GM12878 (cell line): ENCODE measurements around the gene CDCP2. TPM values are rescaled to one million over a fixed set of nuclear protein-coding genes. Genes with fewer than 3 reads are reported as not detected.

Experiments used
- ATAC-seq: fragments of 200-7000 bp; cut with Tn5 transposase; 3 replicates; pipeline ENCODE4 v1.9.1; 2020; ENCODE audit warnings: mild to moderate bottlenecking, moderate library complexity
- BruUV-seq: library from RNA; stranded (reverse); fragments of 400-500 nt; replicated peaks from 2 replicates; lab custom pipeline; 2021; lab: Mats Ljungman, UMichigan
- CTCF ChIA-PET: fragments of 300-600 bp; sonication (Branson Sonifier 250); formaldehyde crosslinking; extraction: SDS; loops from one replicate; lab custom pipeline; 2021; ENCODE audit warnings: inconsistent platforms; lab: Yijun Ruan, JAX
- POLR2A ChIA-PET: fragments of 350-600 bp; formaldehyde crosslinking; extraction: SDS; loops from one replicate; lab custom pipeline; 2021; ENCODE audit warnings: inconsistent platforms; lab: Charles Lee
- RAD21 ChIA-PET: fragments of 300-600 bp; sonication (Branson Sonifier 250); formaldehyde crosslinking; loops from one replicate; lab custom pipeline; 2023; ENCODE audit warnings: antibody characterized with exemption; ENCODE audit not compliant: unreplicated experiment; lab: Charles Lee
- SMC1A ChIA-PET: fragments of 300-600 bp; sonication (Branson Sonifier 250); formaldehyde crosslinking; loops from one replicate; lab custom pipeline; 2023; ENCODE audit not compliant: unreplicated experiment, uncharacterized antibody; lab: Charles Lee
- DNase-seq: peaks from one replicate; pipeline ENCODE4 v3.0.0-alpha.2; 2011; ENCODE audit warnings: low read depth, low spot score
- FAIRE-seq: peaks from 3 replicates; lab custom pipeline; 2011; peaks lifted over from hg19 to GRCh38; lab: Jason Lieb, UNC
- H2AFZ ChIP-seq: 2 replicates; pipeline ENCODE4 v1.6.0; 2011; ENCODE audit warnings: low read depth, low read length, control low read depth; ENCODE audit not compliant: control insufficient read depth
- H3K27ac ChIP-seq: 2 replicates; pipeline ENCODE4 v1.5.1; 2011; ENCODE audit warnings: control low read depth; ENCODE audit not compliant: control insufficient read depth, insufficient read depth
- H3K27me3 ChIP-seq, 2 experiments: replicated peaks in 1 of 2; 2 replicates each; pipeline versions ENCODE4 v1.6.0 to v1.6.1; 2011; ENCODE audit warnings: low read length in 1 of 2; ENCODE audit not compliant: control insufficient read depth in 2 of 2, insufficient read depth in 2 of 2
- H3K36me3 ChIP-seq, 2 experiments: 2 replicates each; pipeline ENCODE4 v1.5.1; 2011; ENCODE audit warnings: low read length in 1 of 2; ENCODE audit not compliant: control insufficient read depth in 2 of 2, insufficient read depth in 2 of 2
- H3K4me1 ChIP-seq: 2 replicates; pipeline ENCODE4 v1.6.1; 2011; ENCODE audit warnings: mild to moderate bottlenecking, low read length, moderate library complexity, mixed read lengths; ENCODE audit not compliant: control insufficient read depth, insufficient read depth
- H3K4me2 ChIP-seq: 2 replicates; pipeline ENCODE4 v1.6.0; 2011; ENCODE audit warnings: control low read depth; ENCODE audit not compliant: control insufficient read depth, insufficient read depth
- H3K4me3 ChIP-seq: fragments of 200-600 bp; sonication (generic); 2 replicates; pipeline ENCODE4 v1.5.1; 2016
- H3K79me2 ChIP-seq: 2 replicates; pipeline ENCODE4 v1.6.0; 2011; ENCODE audit warnings: low read length; ENCODE audit not compliant: control insufficient read depth, insufficient read depth
- H3K9ac ChIP-seq: 2 replicates; pipeline ENCODE4 v1.8.0; 2011; ENCODE audit warnings: low read length, control low read depth, mixed read lengths; ENCODE audit not compliant: control insufficient read depth, insufficient read depth
- H3K9me3 ChIP-seq: replicated peaks from 3 replicates; pipeline ENCODE4 v1.5.1; 2011; ENCODE audit warnings: mild to moderate bottlenecking, low read length; ENCODE audit not compliant: control insufficient read depth, insufficient read depth
- H4K20me1 ChIP-seq: 2 replicates; pipeline ENCODE4 v1.6.0; 2011; ENCODE audit not compliant: control insufficient read depth, insufficient read depth
- FOS ChIP-seq: IDR thresholded peaks from 3 replicates; pipeline ENCODE4 v1.6.1; 2011; ENCODE audit warnings: borderline replicate concordance; ENCODE audit not compliant: insufficient read length; ENCODE audit errors: extremely low read depth
- HDGF ChIP-seq: fragments of 450-650 bp; IDR thresholded peaks from 2 replicates; pipeline ENCODE4 v1.6.1; 2016; ENCODE audit warnings: antibody characterized with exemption
- JUND ChIP-seq: IDR thresholded peaks from 2 replicates; pipeline ENCODE4 v1.6.1; 2012; ENCODE audit warnings: low read depth, mild to moderate bottlenecking, low read length, improper control_type of control experiment, moderate library complexity
- SMC3 ChIP-seq: IDR thresholded peaks from 2 replicates; pipeline ENCODE4 v1.6.1; 2011; ENCODE audit warnings: low read length, improper control_type of control experiment, borderline replicate concordance
- SUZ12 ChIP-seq: fragments of 200-600 bp; sonication (generic); IDR thresholded peaks from one replicate; pipeline ENCODE4 v1.6.1; 2018; ENCODE audit warnings: antibody characterized with exemption, mild to moderate bottlenecking; ENCODE audit not compliant: unreplicated experiment
- TBL1XR1 ChIP-seq: IDR thresholded peaks from 2 replicates; pipeline ENCODE4 v1.6.1; 2012; ENCODE audit warnings: low read depth, low read length, improper control_type of control experiment
- YY1 ChIP-seq: IDR thresholded peaks from 2 replicates; pipeline ENCODE4 v1.6.1; 2011; ENCODE audit warnings: low read depth, mild to moderate bottlenecking, low read length
- WGBS: methylation state at CpG from one replicate; pipeline ENCODE4 v1.1.6; 2016; ENCODE audit warnings: low lambda C conversion rate; ENCODE audit not compliant: insufficient replicate concordance, insufficient coverage; ENCODE audit errors: missing lambda C conversion rate; 5-methylcytosine and 5-hydroxymethylcytosine counted together
- in situ Hi-C: fragments of 300-500 bp; cut with MboI; formaldehyde crosslinking; loops from 9 replicates; pipeline ENCODE4 v1.14.3; 2018; ENCODE audit warnings: mixed read lengths
- intact Hi-C: fragments of 100-400 bp; cut with micrococcal nuclease; formaldehyde crosslinking; loops from one replicate; pipeline ENCODE4 v1.14.2; 2022; ENCODE audit not compliant: unreplicated experiment
- polyA plus RNA-seq, 11 experiments: library from polyadenylated mRNA; depleted of rRNA in 4 of 11; unstranded in 6 of 11; stranded (reverse) in 5 of 11; fragments of >200 nt; fragmentation: Nextera tagmentation in 4 of 11; fragmentation: Illumina TruSeq in 1 of 11; extraction: Ambion mirVana in 4 of 11; extraction: Trizol in 1 of 11; gene quantifications; 1 replicate in 1 of 11; 2 replicates in 10 of 11; pipeline versions ENCODE4 v1.2.1 to v1.2.3, GENCODE V29; 2011 to 2016; ENCODE audit warnings: inconsistent platforms in 2 of 11, missing spikeins in 2 of 11, low read depth in 1 of 11
- total RNA-seq, 4 experiments: library from RNA; depleted of rRNA in 3 of 4; stranded (reverse); fragments of >200 nt in 3 of 4; fragmentation: Illumina TruSeq in 1 of 4; extraction: Trizol in 1 of 4; gene quantifications; 2 replicates each; pipeline versions ENCODE4 v1.2.1 to v1.2.3, GENCODE V29; 2013 to 2021
- TF ChIP-seq, protein P1 (sequence below): IDR thresholded peaks from 2 replicates; pipeline ENCODE4 v1.6.1; 2011; ENCODE audit warnings: borderline replicate concordance, low read depth, mild to moderate bottlenecking, moderate library complexity, low read length; ENCODE audit not compliant: insufficient read depth, poor library complexity, severe bottlenecking
- TF ChIP-seq, protein P2 (sequence below): fragments of 450-650 bp; formaldehyde crosslinking; IDR thresholded peaks from 2 replicates; pipeline ENCODE4 v1.4.0; 2020; ENCODE audit warnings: mild to moderate bottlenecking, moderate library complexity
- TF ChIP-seq, protein P3 (sequence below): IDR thresholded peaks from 2 replicates; pipeline ENCODE4 v1.6.1; 2011; ENCODE audit warnings: mild to moderate bottlenecking, low read depth, low read length, moderate library complexity; ENCODE audit not compliant: insufficient replicate concordance

Gene CDCP2
- total and polyA plus RNA-seq, 10 of the 15 experiments (the other 5 are each of a cell fraction or from before 2014, with no cell fraction given), result 0.06 TPM; not detected in 9

DNA sequence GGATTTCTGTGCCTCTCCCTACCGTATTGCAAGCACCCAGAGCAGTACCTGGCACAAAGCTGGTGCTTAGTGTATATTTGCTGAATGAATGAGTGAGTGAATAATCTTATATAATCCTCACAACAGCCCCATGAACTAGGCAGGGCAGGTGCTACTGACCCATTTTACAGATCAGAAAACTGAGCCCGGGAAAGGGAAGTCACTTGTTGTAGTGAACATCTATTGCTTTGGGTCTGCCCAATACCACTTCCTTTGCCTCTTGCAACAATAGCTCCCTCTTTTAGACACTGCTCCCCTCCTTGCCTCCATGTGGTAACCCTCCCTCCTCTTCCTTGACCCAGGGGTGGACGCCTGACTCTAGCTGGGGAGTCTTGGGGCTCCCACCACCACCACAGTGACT, 3.1 kb downstream of the CDCP2 start:
- in situ Hi-C loops, result no loop called here
- Histone ChIP-seq H3K4me3 (no peak overlapping the region), H3K36me3 (no peaks in the 10 kb centered on the region), H3K27ac (no peak overlapping the region), H3K4me2 (no peak overlapping the region), H3K9ac (no peak overlapping the region), H2AFZ (no peak overlapping the region), H3K4me1 (no peaks in the 10 kb centered on the region), H3K27me3 (no peaks in the 10 kb centered on the region), H3K9me3 (no peaks in the 10 kb centered on the region), H4K20me1 (no peaks in the 10 kb centered on the region), H3K79me2 (no peaks in the 10 kb centered on the region)
- no peak for ATAC-seq
- DNase-seq, result no peak
- 20% methylated on average over 3 of the region's 3 CpGs for WGBS
- ChIA-PET POLR2A (no interaction called here), SMC1A (no interaction called here), CTCF (no interaction called here), RAD21 (no interaction called here)
- intact Hi-C loops, result no loop called here
- TF ChIP-seq, protein P1, sequence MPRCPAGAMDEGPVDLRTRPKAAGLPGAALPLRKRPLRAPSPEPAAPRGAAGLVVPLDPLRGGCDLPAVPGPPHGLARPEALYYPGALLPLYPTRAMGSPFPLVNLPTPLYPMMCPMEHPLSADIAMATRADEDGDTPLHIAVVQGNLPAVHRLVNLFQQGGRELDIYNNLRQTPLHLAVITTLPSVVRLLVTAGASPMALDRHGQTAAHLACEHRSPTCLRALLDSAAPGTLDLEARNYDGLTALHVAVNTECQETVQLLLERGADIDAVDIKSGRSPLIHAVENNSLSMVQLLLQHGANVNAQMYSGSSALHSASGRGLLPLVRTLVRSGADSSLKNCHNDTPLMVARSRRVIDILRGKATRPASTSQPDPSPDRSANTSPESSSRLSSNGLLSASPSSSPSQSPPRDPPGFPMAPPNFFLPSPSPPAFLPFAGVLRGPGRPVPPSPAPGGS, result no peak
- no peak for TF ChIP-seq JUND
- TF ChIP-seq SUZ12, result no peak
- TF ChIP-seq, protein P2, sequence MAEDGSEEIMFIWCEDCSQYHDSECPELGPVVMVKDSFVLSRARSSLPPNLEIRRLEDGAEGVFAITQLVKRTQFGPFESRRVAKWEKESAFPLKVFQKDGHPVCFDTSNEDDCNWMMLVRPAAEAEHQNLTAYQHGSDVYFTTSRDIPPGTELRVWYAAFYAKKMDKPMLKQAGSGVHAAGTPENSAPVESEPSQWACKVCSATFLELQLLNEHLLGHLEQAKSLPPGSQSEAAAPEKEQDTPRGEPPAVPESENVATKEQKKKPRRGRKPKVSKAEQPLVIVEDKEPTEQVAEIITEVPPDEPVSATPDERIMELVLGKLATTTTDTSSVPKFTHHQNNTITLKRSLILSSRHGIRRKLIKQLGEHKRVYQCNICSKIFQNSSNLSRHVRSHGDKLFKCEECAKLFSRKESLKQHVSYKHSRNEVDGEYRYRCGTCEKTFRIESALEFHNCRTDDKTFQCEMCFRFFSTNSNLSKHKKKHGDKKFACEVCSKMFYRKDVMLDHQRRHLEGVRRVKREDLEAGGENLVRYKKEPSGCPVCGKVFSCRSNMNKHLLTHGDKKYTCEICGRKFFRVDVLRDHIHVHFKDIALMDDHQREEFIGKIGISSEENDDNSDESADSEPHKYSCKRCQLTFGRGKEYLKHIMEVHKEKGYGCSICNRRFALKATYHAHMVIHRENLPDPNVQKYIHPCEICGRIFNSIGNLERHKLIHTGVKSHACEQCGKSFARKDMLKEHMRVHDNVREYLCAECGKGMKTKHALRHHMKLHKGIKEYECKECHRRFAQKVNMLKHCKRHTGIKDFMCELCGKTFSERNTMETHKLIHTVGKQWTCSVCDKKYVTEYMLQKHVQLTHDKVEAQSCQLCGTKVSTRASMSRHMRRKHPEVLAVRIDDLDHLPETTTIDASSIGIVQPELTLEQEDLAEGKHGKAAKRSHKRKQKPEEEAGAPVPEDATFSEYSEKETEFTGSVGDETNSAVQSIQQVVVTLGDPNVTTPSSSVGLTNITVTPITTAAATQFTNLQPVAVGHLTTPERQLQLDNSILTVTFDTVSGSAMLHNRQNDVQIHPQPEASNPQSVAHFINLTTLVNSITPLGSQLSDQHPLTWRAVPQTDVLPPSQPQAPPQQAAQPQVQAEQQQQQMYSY (CRISPR knock-in tag), result no peak
- no peak for TF ChIP-seq YY1
- TF ChIP-seq FOS, result no peak
- TF ChIP-seq TBL1XR1, result no peak
- TF ChIP-seq, protein P3, sequence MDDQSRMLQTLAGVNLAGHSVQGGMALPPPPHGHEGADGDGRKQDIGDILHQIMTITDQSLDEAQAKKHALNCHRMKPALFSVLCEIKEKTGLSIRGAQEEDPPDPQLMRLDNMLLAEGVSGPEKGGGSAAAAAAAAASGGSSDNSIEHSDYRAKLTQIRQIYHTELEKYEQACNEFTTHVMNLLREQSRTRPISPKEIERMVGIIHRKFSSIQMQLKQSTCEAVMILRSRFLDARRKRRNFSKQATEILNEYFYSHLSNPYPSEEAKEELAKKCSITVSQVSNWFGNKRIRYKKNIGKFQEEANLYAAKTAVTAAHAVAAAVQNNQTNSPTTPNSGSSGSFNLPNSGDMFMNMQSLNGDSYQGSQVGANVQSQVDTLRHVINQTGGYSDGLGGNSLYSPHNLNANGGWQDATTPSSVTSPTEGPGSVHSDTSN, result no peak
- no peak for TF ChIP-seq HDGF
- no peak for TF ChIP-seq SMC3
- FAIRE-seq, result no peak
- no TSS peak for BruUV-seq
